ENCODE measurements around the gene PPP1R12A. TPM values are rescaled to one million over a fixed set of nuclear protein-coding genes. Genes with fewer than 3 reads are reported as not detected.

Gene PPP1R12A
- total RNA-seq, 1 donor from 2014 or later, result 123 TPM

- Mint-ChIP-seq H3K36me3 (peaks cover 7% of the 10 kb centered on the region), H3K27ac (no peak overlapping the region), H3K27me3 (ENCODE audit: low read depth) (no peaks in the 10 kb centered on the region), H3K4me1 (no peaks in the 10 kb centered on the region), H3K4me3 (no peak overlapping the region), H3K9me3 (no peaks in the 10 kb centered on the region)
- no peak for TF ChIP-seq CTCF (IDR thresholded peaks at IDR 0.05; ENCODE audit: unreplicated experiment)
- DNase-seq (ENCODE audit: low spot score in 2 of 2, unreplicated experiment in 2 of 2), result no peak
Measured at GRCh38 chr12:79766705-79767464, 168.0 kb downstream of the PPP1R12A start.

DNA sequence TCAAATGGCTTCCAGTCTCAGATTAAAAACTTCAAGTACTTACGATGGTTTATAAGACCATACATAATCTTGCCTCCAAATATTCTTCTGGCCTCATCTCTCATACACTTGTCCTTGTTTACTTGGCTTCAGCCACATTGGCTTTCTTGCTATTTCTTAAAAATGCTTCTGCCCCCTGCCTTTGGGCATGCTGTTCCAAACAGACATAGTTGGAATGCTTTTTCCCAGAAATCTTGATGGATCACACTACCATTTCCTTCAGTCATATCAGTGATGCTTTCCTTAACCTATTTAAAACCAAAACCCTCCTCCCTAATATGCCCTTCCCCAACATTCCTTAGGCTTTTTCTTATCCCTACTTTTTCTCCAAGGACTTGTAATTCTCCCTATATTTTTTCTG, 169.7 kb downstream of the PPP1R12A start:
- DNase-seq (ENCODE audit: low spot score in 2 of 2, unreplicated experiment in 2 of 2), result no peak

DNA sequence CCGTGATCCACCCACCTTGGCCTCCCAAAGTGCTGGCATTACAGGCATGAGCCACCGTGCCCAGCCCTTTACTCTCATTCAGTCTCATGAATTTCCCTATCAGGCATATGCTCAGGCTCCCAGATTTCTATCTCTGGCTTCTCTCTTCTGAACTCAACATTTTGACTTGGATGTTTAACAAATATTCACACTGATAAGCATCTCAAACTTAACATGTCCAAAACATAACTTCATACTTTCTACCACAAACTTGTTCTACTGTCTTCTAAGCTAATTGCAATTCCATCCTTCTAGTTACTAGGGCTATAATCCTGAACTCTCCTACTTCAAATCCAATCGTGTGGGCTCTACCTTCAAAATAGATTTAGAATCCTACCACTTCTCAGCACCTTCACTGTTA, 170.3 kb downstream of the PPP1R12A start:
- Mint-ChIP-seq H3K9me3 (no peaks in the 10 kb centered on the region), H3K4me1 (no peaks in the 10 kb centered on the region), H3K27me3 (ENCODE audit: low read depth) (no peaks in the 10 kb centered on the region), H3K36me3 (no peaks in the 10 kb centered on the region), H3K27ac (no peak overlapping the region), H3K4me3 (no peak overlapping the region)
- TF ChIP-seq CTCF (IDR thresholded peaks at IDR 0.05; ENCODE audit: unreplicated experiment), result no peak
- DNase-seq (ENCODE audit: low spot score in 2 of 2, unreplicated experiment in 2 of 2), result no peak

More for the DNA sequence above, 169.7 kb downstream of the PPP1R12A start:
- no peaks in the 10 kb centered on the region for H3K36me3 Mint-ChIP-seq
- no peaks in the 10 kb centered on the region for H3K4me1 Mint-ChIP-seq
- no peak overlapping the region for H3K4me3 Mint-ChIP-seq
- H3K27me3 Mint-ChIP-seq (ENCODE audit: low read depth), result no peaks in the 10 kb centered on the region
- TF ChIP-seq CTCF (IDR thresholded peaks at IDR 0.05; ENCODE audit: unreplicated experiment), result no peak
- no peaks in the 10 kb centered on the region for H3K9me3 Mint-ChIP-seq
- H3K27ac Mint-ChIP-seq, result no peak overlapping the region

DNA sequence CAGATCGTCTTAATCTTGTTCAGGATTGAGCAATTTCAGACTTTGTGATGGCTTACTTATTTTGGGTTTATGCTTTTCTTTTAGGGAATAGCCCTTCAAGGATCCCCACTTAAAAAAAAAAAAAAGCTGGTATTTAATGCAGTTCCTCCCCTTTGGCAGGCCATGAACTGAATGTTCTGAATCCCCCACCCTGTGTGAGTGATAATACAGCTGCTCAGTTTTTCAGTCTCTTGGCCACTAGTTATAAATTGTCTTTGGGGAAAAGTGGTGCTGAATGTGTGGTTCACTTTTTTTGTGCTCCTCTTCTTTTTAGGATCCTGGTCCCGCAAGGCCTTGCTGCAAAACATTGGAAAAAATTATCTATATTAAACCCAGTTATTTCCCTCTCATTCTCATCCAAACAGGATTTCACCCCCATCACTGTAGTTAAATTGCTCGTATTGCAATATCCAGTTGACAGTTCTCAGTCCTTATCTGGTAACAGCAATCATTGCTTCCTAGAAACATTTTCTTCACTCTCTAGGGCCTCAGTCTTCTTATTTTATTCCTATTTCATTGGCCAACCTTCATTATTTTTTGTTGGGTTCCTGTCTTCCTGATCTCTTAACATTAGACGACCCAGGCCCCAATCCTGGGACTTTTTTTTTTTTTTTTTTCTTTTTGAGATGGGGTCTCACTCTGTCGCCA, 171.0 kb downstream of the PPP1R12A start:
- no peak for DNase-seq (ENCODE audit: low spot score in 2 of 2, unreplicated experiment in 2 of 2)
- Mint-ChIP-seq H3K9me3 (no peaks in the 10 kb centered on the region), H3K4me3 (no peak overlapping the region), H3K36me3 (no peaks in the 10 kb centered on the region), H3K4me1 (no peaks in the 10 kb centered on the region), H3K27ac (no peak overlapping the region), H3K27me3 (ENCODE audit: low read depth) (no peaks in the 10 kb centered on the region)
- TF ChIP-seq CTCF (IDR thresholded peaks at IDR 0.05; ENCODE audit: unreplicated experiment), result no peak

DNA sequence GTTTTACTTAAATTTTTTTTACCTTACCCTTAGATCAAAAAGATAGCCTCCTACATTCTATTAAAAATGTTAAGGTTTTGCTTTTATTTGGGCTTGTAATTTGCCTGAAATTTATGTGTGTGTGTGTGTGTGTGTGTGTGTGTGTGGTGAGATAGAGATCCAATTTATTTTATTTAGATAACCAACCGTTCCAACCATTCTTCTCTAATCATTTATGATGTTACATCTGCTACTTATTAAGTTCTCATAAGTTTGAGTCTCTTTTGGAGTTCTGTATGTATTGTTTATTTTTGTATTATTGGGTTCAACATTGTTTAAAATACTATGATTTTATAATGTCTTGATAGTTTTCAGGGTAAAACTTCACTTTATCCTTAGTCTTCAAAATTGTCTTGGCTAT, 173.6 kb downstream of the PPP1R12A start:
- DNase-seq (ENCODE audit: low spot score in 2 of 2, unreplicated experiment in 2 of 2), result no peak
- H3K4me3 Mint-ChIP-seq, result no peak overlapping the region
- no peak overlapping the region for H3K27ac Mint-ChIP-seq
- H3K36me3 Mint-ChIP-seq, result peaks cover 6% of the 10 kb centered on the region
- H3K4me1 Mint-ChIP-seq, result no peaks in the 10 kb centered on the region
- no peaks in the 10 kb centered on the region for H3K27me3 Mint-ChIP-seq (ENCODE audit: low read depth)
- no peak for TF ChIP-seq CTCF (IDR thresholded peaks at IDR 0.05; ENCODE audit: unreplicated experiment)
- H3K9me3 Mint-ChIP-seq, result peaks cover 8% of the 10 kb centered on the region
